ENCODE measurements around the gene CLEC2A. TPM values are rescaled to one million over a fixed set of nuclear protein-coding genes. Genes with fewer than 3 reads are reported as not detected.
"Not testable (repeated sequence)": the region's sequence is repeated elsewhere in the genome, so short reads cannot be mapped to it uniquely, and the experiment has no call there.

Gene CLEC2A, protein sequence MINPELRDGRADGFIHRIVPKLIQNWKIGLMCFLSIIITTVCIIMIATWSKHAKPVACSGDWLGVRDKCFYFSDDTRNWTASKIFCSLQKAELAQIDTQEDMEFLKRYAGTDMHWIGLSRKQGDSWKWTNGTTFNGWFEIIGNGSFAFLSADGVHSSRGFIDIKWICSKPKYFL
- not detected for total RNA-seq

GRCh38 chr12:9932270-9932669 is at the start of gene CLEC2A:
CLEC2A (minus strand) TSS chr12:9932370; CDS start chr12:9932329, 41 bp downstream.
- Histone ChIP-seq H3K27me3 (no peaks in the 10 kb centered on the region), H3K9me3 (no peaks in the 10 kb centered on the region), H3K36me3 (no peaks in the 10 kb centered on the region), H3K4me3 (no peak within 1 kb of the TSS), H3K27ac (no peak within 1 kb of the TSS), H3K4me1 (no peaks in the 10 kb centered on the region)
- ATAC-seq = no peak
- intact Hi-C loops (cut with DNase I; ENCODE audit: low total_unique reads) = no loop called here
- TF ChIP-seq POLR2A (IDR thresholded peaks at IDR 0.05) = no peak
- TF ChIP-seq, protein P1, sequence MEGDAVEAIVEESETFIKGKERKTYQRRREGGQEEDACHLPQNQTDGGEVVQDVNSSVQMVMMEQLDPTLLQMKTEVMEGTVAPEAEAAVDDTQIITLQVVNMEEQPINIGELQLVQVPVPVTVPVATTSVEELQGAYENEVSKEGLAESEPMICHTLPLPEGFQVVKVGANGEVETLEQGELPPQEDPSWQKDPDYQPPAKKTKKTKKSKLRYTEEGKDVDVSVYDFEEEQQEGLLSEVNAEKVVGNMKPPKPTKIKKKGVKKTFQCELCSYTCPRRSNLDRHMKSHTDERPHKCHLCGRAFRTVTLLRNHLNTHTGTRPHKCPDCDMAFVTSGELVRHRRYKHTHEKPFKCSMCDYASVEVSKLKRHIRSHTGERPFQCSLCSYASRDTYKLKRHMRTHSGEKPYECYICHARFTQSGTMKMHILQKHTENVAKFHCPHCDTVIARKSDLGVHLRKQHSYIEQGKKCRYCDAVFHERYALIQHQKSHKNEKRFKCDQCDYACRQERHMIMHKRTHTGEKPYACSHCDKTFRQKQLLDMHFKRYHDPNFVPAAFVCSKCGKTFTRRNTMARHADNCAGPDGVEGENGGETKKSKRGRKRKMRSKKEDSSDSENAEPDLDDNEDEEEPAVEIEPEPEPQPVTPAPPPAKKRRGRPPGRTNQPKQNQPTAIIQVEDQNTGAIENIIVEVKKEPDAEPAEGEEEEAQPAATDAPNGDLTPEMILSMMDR (IDR thresholded peaks at IDR 0.05 in 4 of 5, conservative IDR thresholded peaks at IDR 0.05 in 1 of 5) = no peak
- no peak for DNase-seq
- in situ Hi-C loops (cut with MboI; ENCODE audit: low sequenced_read_pairs in 4 of 4) = no loop called here

GRCh38 chr12:9980126-9980525 is 48.0 kb upstream of the CLEC2A start:
- in situ Hi-C loops (cut with MboI; ENCODE audit: low sequenced_read_pairs in 4 of 4) (no loop called here), intact Hi-C loops (cut with DNase I; ENCODE audit: low total_unique reads) (no loop called here)
- no peak overlapping the region for H3K27ac ChIP-seq
- no peak for TF ChIP-seq POLR2A (IDR thresholded peaks at IDR 0.05)
- TF ChIP-seq, protein P1 (IDR thresholded peaks at IDR 0.05 in 4 of 5, conservative IDR thresholded peaks at IDR 0.05 in 1 of 5) = no peak
- H3K27me3 ChIP-seq = no peaks in the 10 kb centered on the region
- no peak overlapping the region for H3K4me3 ChIP-seq
- DNase-seq = no peak
- H3K4me1 ChIP-seq = no peaks in the 10 kb centered on the region
- no peaks in the 10 kb centered on the region for H3K36me3 ChIP-seq
- H3K9me3 ChIP-seq = no peaks in the 10 kb centered on the region
- no peak for ATAC-seq

- Histone ChIP-seq H3K4me3 (no peak overlapping the region), H3K9me3 (no peaks in the 10 kb centered on the region), H3K4me1 (no peaks in the 10 kb centered on the region), H3K27me3 (no peaks in the 10 kb centered on the region), H3K27ac (no peak overlapping the region), H3K36me3 (no peaks in the 10 kb centered on the region)
- in situ Hi-C loops (cut with MboI; ENCODE audit: low sequenced_read_pairs in 4 of 4) = no loop called here
- intact Hi-C loops (cut with DNase I; ENCODE audit: low total_unique reads) = no loop called here
- DNase-seq = no peak
- TF ChIP-seq, protein P1 (IDR thresholded peaks at IDR 0.05 in 4 of 5, conservative IDR thresholded peaks at IDR 0.05 in 1 of 5) = no peak
- ATAC-seq = no peak
Measured at GRCh38 chr12:9977916-9978315, 45.7 kb upstream of the CLEC2A start.

DNA sequence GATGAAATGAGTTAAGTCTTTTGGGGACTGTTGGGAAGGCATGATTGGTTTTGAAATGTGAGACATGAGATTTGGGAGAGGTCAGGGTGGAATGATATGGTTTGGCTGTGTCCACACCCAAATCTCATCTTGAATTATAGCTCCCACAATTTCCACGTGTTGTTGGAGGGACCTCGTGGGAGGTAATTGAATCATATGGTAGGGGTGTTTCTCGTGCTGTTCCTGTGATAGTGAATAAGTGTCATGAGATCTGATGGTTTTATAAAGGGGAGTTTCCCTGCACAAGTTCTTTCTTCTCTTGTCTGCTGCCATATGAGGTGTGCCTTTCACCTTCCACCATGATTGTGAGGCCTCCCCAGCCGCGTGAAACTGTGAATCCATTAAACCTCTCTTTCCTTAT is 44.5 kb upstream of the CLEC2A start:
- in situ Hi-C loops (cut with MboI; ENCODE audit: low sequenced_read_pairs in 4 of 4); intact Hi-C loops (cut with DNase I; ENCODE audit: low total_unique reads); DNase-seq: not testable (repeated sequence)

DNA sequence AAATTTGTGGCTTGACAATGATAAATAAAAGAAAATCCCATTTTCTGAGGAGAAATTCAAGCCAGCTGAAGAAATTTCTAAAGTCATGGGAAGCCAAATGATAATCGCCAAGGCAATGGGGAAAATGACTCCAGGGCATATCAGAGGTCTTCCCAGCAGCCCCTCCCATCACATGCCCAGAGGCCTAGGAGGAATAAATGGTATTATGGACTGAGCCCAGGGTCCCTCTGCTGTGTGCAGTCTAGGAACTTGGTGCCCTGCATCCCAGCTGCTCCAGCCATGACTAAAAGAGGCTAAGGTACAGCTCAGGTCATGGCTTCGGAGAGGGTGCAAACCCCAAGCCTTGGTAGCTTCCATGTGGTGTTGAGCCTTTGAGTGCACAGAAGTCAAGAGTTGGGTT is 43.4 kb upstream of the CLEC2A start:
- Histone ChIP-seq H3K27ac (no peak overlapping the region), H3K9me3 (no peaks in the 10 kb centered on the region), H3K36me3 (no peaks in the 10 kb centered on the region), H3K4me1 (no peaks in the 10 kb centered on the region), H3K27me3 (no peaks in the 10 kb centered on the region), H3K4me3 (no peak overlapping the region)
- intact Hi-C loops (cut with DNase I; ENCODE audit: low total_unique reads) = no loop called here
- no peak for TF ChIP-seq POLR2A (IDR thresholded peaks at IDR 0.05)
- TF ChIP-seq, protein P1 (IDR thresholded peaks at IDR 0.05 in 4 of 5, conservative IDR thresholded peaks at IDR 0.05 in 1 of 5) = no peak
- in situ Hi-C loops (cut with MboI; ENCODE audit: low sequenced_read_pairs in 4 of 4) = no loop called here
- no peak for DNase-seq
- no peak for ATAC-seq

More for the DNA sequence above, 44.5 kb upstream of the CLEC2A start:
- H3K27me3 ChIP-seq, H3K9me3 ChIP-seq, ATAC-seq, H3K4me3 ChIP-seq, H3K4me1 ChIP-seq, H3K36me3 ChIP-seq, H3K27ac ChIP-seq: not testable (repeated sequence)

DNA sequence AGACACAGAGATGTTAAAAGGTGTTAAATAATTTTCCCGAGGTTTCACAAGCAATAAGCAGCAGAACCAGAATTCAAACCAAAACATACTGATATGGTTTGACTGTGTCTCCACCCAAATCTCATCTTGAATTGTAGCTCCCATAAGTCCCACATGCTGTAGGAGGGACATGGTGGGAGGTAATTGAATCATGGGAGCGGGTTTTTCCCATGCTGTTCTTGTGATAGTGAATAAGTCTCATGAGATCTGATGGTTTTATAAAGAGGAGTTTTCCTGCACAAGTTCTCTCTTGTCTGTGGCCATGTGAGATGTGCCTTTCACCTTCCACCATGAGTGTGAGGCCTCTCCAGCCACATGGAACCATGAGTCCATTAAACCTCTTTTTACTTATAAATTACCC is 42.6 kb upstream of the CLEC2A start:
- H3K4me1 ChIP-seq; ATAC-seq; intact Hi-C loops (cut with DNase I; ENCODE audit: low total_unique reads); H3K27me3 ChIP-seq; H3K9me3 ChIP-seq; DNase-seq; H3K27ac ChIP-seq; in situ Hi-C loops (cut with MboI; ENCODE audit: low sequenced_read_pairs in 4 of 4); H3K36me3 ChIP-seq; H3K4me3 ChIP-seq: not testable (repeated sequence)
